ENCODE measurements around the gene ELK4. TPM values are rescaled to one million over a fixed set of nuclear protein-coding genes. Genes with fewer than 3 reads are reported as not detected.

The ELK4 gene
- total and polyA plus RNA-seq, 10 donors, result 8.5 to 109 (median 53.5) TPM

GRCh38 chr1:205615789-205616188 lies 16.0 kb downstream of the ELK4 start:
- Histone ChIP-seq H3K9me3 (no peaks in the 10 kb centered on the region), H3K4me1 (peaks cover 0 to 46% (median 8%) of the 10 kb centered on the region in 6 donors), H3K36me3 (peaks cover 3 to 100% (median 76%) of the 10 kb centered on the region in 6 donors), H3K27me3 (replicated peaks in 1 of 7) (no peaks in the 10 kb centered on the region), H3K4me3 (no peak overlapping the region), H3K27ac (no peak overlapping the region)
- DNase-seq, result no peak
- 78 to 85% (median 79%) methylated on average over 1 of the region's 1 CpG for WGBS, 5 donors
- intact Hi-C loops (cut with DNase I; ENCODE audit: low total_unique reads), result no loop called here
- TF ChIP-seq CTCF (IDR thresholded peaks at IDR 0.05 in 8 of 11, conservative IDR thresholded peaks at IDR 0.05 in 3 of 11), result no peak
- TF ChIP-seq POLR2AphosphoS5 (IDR thresholded peaks at IDR 0.05), result no peak
- no peak for TF ChIP-seq POLR2A (IDR thresholded peaks at IDR 0.05)

- Histone ChIP-seq H3K27ac (no peak overlapping the region), H3K4me3 (no peak overlapping the region), H3K4me1 (peaks cover 0 to 57% (median 13%) of the 10 kb centered on the region in 6 donors), H3K36me3 (peaks cover 3 to 99% (median 65%) of the 10 kb centered on the region in 6 donors), H3K9me3 (no peaks in the 10 kb centered on the region), H3K27me3 (replicated peaks in 1 of 7) (no peaks in the 10 kb centered on the region)
- intact Hi-C loops (cut with DNase I; ENCODE audit: low total_unique reads), result no loop called here
- WGBS, 5 donors, result 74 to 93% (median 86%) methylated on average over 2 of the region's 2 CpGs
- no peak for DNase-seq
- TF ChIP-seq POLR2AphosphoS5 (IDR thresholded peaks at IDR 0.05), result no peak
- no peak for TF ChIP-seq POLR2A (IDR thresholded peaks at IDR 0.05)
- TF ChIP-seq CTCF (IDR thresholded peaks at IDR 0.05 in 8 of 11, conservative IDR thresholded peaks at IDR 0.05 in 3 of 11), result no peak
Measured at GRCh38 chr1:205613854-205614412, 17.9 kb downstream of the ELK4 start.

- peaks cover 0 to 54% (median 13%) of the 10 kb centered on the region in 6 donors for H3K4me1 ChIP-seq
- 90 to 97% (median 94%) methylated on average over 1 of the region's 1 CpG for WGBS, 5 donors
- no peaks in the 10 kb centered on the region for H3K27me3 ChIP-seq (replicated peaks in 1 of 7)
- no peaks in the 10 kb centered on the region for H3K9me3 ChIP-seq
- no peak for TF ChIP-seq POLR2AphosphoS5 (IDR thresholded peaks at IDR 0.05)
- TF ChIP-seq CTCF (IDR thresholded peaks at IDR 0.05 in 8 of 11, conservative IDR thresholded peaks at IDR 0.05 in 3 of 11), result no peak
- TF ChIP-seq POLR2A (IDR thresholded peaks at IDR 0.05), result no peak
- peaks cover 3 to 99% (median 53%) of the 10 kb centered on the region in 6 donors for H3K36me3 ChIP-seq
- no peak overlapping the region for H3K4me3 ChIP-seq
- no peak overlapping the region for H3K27ac ChIP-seq
- no peak for DNase-seq
- intact Hi-C loops (cut with DNase I; ENCODE audit: low total_unique reads), result no loop called here
Measured at GRCh38 chr1:205612556-205612955, 19.3 kb downstream of the ELK4 start.

- Histone ChIP-seq H3K27me3 (replicated peaks in 1 of 7) (no peaks in the 10 kb centered on the region), H3K36me3 (peaks cover 3 to 99% (median 48%) of the 10 kb centered on the region in 6 donors)
- WGBS, 5 donors, result 94 to 99% (median 95%) methylated on average over 3 of the region's 3 CpGs
Measured at GRCh38 chr1:205612104-205612503, 19.7 kb downstream of the ELK4 start.

More at GRCh38 chr1:205612104-205612503, 19.7 kb downstream of the ELK4 start:
- no peak overlapping the region for H3K4me3 ChIP-seq
- H3K27ac ChIP-seq, result no peak overlapping the region
- DNase-seq, result no peak
- no peak for TF ChIP-seq POLR2AphosphoS5 (IDR thresholded peaks at IDR 0.05)
- TF ChIP-seq POLR2A (IDR thresholded peaks at IDR 0.05), result no peak
- TF ChIP-seq CTCF (IDR thresholded peaks at IDR 0.05 in 8 of 11, conservative IDR thresholded peaks at IDR 0.05 in 3 of 11), result no peak
- H3K4me1 ChIP-seq, result peaks cover 0 to 54% (median 13%) of the 10 kb centered on the region in 6 donors
- intact Hi-C loops (cut with DNase I; ENCODE audit: low total_unique reads), result no loop called here
- no peaks in the 10 kb centered on the region for H3K9me3 ChIP-seq
